RCC 7860 (cell line): ENCODE results near the gene PLIN5.

Source experiments
- DNase-seq: peaks from one replicate; pipeline ENCODE4 v3.0.0-alpha.2; 2015; ENCODE audit warnings: low spot score
- FAIRE-seq: peaks from 2 replicates; lab custom pipeline; 2012; peaks lifted over from hg19 to GRCh38; lab: Jason Lieb, UNC

The PLIN5 gene

DNA sequence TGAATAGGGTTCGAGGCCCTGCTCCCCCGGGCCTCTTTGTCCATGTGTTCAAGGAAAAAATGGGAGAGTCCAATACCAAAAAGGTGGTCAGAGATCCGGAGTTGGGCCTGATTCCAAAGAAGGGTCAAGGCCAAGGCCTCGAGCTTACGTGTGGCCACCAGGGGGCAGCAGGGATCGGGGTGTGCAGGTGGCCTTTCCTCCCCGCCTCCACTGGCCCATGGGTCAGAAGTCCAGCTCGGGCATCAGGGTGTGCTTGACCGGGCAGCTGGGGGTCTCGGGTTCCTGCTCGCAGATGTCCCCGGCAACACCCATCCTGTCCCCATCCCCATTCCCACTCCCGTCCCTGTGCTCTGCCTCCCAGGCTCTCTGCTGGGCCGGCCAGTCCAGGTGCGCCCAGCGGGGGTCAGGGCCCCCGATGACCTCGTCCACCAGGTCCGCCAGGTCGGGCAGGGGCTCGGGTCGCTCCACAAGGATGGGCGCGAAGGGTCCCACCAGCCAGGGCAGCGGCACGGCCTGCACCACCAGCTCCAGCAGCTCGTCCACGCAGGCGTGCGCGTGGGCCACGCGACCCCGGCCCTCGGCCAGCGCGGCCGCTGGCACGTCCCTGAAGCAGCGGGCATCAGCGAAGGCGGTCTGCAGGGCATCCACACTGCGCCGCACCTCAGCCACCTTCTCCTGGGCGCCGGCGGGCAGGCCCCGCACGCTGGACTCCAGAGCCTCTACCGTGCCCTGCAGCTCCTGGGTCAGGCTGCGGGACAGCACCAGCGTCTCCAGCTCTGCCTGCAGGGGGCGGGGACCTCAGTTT lies 11.5 kb downstream of the PLIN5 start:
- no peak for FAIRE-seq
- peak; percentile 13 for DNase-seq

DNA sequence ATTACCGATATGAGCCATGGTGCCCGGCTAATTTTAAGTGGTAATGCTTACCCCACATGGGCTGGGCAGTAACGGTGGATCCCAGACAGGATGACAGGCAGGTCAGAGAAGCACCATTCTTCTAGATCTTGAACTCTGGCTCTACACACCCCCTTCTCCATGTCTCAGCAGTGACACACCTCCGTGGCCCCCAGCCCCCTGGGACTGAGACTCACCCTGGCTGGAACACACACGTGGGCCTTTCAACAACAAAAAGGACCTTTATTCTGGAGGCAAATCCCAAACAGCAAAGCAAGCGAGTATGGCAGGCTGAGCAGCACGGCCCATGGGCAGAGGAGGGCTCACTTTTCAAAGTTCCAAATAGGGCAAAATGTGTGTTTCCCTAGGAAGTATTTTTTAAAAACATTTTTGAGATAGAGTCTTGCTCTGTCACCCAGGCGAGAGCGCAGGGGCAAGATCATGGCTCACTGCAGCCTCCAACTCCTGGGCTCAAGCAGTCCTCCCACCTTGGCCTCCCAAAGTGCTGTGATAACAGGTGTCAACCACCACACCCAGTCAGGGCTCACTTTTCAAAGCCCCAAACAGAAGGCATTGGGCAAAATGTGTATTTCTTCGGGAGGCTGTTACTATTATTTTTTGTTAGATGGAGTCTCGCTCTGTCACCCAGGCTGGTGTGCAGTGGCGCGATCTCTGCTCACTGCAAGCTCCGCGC lies 12.6 kb downstream of the PLIN5 start:
- FAIRE-seq (no peak), DNase-seq (no peak)

DNA sequence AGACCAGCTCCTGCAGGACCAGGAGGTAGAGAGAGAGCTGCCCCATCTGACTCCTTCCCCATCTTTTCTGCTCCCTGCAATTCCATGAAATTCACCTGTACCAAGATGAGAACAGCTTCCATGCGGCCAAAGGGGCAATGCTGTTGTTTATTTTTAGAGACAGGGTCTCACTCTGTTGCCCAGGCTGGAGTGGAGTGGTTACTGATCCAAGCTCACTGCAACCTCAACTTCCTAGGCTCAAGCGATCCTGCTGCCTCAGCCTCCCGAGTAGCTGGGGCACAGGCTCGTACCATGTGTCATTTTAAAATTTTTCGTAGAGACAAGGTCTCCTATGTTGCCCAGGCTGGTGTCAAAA lies 13.2 kb downstream of the PLIN5 start:
- DNase-seq (no peak), FAIRE-seq (no peak)

DNA sequence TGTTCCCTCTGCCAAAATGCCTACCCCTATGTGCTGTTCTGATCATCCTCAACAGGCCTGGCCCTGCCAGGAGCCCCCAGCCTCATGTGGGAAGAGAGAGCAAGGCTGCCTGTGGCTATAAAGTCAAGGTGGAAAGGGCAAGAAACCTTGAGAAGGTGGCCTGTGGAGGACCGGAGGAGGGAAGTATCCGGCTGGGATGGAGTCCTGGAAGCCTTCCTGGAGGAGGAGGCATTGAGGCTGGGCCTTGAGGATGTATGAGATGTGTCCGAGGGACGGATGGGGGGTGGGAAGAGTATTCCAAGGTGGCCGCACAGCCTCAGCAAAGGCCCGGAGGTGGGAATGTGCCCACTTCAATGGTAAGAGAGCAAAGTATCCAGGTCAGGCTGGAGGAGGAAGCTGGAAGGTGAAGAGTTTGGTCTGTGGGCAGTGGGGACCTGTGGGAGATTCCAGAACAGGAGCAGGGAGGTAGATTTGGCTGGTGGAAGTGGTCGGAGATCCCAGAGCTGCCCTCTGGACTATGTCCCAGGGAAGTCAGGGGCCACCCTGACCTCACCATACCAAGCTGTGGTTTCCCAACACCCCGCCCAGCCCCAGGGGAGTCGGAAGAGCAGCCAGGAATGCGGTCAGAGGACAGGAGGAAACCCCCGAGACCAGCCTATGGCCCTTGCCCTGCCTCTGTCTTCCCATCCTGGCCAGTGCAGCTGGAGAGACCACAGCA lies 13.7 kb downstream of the PLIN5 start:
- no peak for FAIRE-seq
- peak; percentile 31 for DNase-seq

DNA sequence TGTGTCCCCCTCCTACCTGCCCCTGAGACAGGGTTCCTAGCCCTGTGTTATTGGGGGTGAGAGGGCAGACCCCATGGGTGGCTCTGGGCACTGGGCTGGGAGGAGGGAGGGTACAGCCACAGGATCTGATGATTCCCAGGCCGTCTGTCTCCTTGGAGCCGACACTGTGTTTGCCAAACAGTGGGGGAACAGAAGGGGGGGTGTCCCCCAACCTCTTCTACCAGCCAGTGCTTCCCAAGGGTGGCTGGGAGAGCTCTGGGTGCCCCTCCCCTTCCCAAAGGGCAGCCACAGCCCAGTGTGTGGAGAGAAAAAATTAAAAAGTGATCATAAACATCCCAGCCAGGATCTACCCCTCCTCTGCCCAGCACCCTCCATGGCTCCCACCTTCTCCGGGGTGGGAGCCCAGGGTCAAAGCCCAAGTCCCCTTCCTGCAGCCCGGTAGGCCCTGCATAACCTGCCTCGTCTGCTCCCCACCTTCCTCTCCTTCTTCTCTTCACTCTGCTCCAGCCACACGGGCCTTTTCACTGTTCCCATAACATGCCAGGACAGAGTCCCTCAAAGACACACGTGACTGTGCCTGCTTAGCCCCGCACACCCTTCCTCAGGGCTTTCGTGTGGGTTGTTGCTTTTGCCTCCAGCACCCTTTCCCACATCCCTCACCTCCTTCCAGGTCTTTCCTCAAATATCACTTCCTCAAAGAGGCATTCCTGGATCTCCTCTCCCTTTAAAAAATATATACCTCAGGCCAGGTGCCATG lies 15.3 kb downstream of the PLIN5 start:
- DNase-seq (no peak), FAIRE-seq (no peak)

DNA sequence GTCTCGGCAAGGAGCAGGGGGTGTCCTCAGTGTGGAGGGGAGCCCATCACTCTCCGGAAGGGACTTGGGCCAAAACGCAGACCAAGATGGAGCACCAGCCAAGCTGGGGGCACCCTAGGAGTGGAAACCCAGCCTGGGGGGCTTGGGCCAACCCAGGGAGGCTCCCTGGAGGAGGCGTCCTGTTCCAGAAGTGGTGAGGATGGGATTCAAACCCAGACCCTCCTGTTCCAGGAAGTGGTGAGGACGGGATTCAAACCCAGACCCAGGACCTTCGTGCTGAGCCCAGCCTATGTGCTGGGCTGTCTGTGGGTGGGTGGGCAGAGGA lies 15.9 kb downstream of the PLIN5 start:
- FAIRE-seq: no peak

DNA sequence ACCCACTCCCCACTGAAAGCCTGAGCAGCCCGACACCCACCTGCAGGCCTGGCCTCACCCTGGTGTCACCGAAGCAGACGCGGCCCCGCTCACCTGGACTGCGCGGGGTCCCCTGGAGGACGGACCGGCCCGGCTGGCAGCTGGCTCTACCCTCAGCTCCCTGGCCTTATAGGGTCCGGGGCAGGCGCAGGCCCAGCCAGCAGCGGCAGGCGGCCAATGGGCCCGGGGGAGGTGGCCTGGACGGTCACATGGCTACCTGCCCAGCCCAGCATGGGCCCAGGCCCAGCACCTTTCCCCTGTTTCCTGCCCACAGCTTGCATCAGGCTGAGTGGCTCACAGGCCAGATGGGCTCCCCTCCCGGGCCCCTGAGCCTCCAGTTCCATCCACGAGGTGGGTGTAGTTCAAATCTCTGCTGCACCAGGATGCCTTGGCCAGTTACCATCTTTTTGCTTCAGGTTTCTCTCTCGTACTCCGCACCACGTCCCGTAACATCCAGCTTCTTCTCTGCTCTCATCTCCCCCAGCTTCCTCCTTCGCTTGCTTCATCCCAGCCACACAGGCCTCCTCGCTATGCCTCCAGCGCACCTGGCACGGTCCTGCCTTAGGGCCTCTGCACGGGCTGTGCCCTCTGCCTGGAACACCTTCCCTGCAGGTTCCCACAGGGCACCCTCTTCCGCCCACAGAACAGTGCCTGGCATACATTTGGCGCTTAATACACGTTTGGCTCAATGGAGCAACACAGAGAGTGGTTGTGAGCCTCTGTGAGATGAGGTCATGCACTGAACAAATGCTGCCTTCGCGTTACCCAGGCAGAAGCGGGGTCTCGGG lies 16.5 kb downstream of the PLIN5 start, which contains the start of gene PLIN4:
Gene PLIN4 (minus strand): TSS at position 142 of the 827 bp plus-strand sequence. CDS start 214 bp downstream, outside the sequence.
- no peak for DNase-seq
- FAIRE-seq: no peak

More for the DNA sequence above, 15.9 kb downstream of the PLIN5 start:
- no peak for DNase-seq

DNA sequence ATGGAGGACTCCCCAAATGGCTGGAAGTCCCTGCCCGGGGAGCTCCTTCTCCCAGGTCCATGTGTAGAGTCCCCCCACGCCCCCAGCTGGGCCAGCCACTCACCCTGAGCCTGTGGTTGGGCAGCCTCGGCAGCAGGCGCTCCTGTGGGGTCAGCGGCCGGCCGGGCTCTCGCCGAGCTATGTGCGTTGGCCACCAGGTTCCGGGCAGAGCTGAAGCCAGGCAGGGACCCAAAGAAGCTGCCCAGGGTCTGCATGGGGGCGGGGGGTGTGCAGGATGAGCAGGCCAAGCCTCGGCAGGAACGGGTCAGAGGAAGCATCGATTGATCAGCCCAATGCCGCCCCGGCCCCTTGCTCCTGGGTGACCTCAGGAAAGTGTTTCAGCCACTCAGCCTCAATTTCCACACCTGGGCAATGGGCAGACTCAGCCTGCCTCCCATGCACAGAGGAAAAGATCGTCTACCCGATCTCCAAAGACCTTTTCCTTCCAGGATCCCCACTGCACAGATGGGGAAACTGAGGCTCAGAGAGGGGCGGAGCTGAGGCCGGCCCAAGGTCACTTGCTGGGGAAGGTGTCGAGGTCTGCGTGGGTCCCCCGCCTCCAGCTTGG lies 17.5 kb downstream of the PLIN5 start:
- no peak for DNase-seq
- no peak for FAIRE-seq

DNA sequence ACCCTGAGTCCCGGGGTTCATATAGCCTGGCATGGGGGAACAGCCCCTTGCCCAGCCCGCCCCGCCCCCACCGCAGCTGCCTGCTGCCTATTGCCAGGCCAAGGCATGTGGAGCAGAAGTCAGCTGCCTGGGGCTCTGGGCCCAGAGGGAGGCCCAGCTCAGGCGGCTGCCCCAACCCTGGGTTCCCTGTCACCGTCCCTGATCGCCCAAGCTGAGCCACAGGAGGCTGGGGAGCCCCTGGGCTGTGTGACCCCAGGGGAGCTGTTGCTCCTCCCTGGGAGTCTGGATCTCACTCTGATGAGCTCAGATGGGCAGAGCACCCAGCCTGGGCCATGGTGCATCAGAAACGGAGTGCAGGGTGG lies 18.1 kb downstream of the PLIN5 start:
- FAIRE-seq (no peak), DNase-seq (no peak)

DNA sequence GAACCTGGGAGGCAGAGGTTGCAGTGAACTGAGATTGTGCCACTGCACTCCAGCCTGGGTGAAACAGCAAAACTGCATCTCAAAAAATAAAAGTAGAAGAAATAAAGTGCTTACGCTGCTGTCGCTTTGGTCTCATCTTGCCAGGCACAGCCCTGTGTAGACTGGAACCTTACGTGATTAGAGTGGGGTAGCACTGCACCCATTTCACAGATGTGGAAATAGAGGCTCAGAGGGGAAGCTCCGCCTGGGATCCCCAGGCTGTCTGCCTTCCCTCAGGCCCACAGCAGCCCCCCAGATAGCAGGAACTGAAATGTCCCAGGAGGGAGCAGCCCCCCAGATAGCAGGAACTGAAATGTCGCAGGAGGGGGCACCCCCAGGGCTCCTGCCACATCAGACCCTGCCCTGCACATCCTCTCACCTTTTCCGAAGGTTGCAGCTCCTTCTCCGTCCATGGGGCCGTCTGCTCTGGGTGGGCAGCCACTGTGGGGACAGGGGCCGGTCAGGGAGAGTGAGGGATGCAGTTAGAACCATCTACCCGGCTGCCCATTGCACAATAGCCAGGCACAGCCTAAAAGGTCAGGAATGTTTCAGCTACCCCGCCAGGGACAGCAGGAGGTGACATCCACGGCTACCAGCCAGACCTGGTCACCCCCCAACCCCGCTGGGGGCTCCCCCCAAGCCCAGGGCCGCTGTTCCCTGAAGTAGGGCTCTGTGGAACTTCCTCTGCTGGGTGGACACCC lies 18.7 kb downstream of the PLIN5 start:
- FAIRE-seq (no peak), DNase-seq (no peak)

DNA sequence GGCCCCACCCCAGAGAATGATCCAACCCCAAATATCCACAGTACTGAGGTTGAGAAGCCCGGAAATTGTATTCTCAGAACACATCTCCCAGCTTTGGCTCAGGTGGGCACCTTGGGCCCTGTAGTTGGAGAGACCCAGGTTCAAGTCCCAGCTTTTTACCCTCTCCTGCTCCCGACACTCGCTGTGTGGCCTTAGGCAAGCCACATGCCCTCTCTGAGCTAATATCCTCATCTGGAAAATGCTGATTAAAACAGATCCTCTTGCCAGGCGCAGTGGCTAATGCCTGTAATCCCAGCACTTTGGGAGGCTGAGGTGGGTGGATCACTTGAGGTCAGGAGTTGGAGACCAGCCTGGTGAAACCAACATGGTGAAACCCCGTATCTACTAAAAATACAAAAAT lies 19.3 kb downstream of the PLIN5 start:
- FAIRE-seq: no peak
- DNase-seq: no peak

DNA sequence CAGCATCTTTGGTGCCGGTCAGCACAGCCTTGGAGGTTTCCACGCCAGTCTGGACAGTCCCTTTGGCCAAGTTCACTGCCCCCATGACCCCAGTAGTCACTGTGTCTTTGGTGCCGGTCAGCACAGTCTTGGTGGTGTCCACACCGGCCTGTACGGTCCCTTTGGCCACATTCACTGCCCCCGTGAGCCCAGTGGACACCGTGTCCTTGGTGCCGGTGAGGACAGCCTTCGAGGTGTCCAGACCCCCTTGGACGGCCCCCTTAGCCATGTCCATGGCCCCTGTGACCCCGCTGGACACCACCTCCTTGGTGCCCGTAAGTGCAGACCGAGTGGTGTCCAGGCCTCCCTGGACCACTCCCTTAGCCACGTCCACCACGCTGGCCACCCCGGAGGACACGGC lies 21.8 kb downstream of the PLIN5 start:
- FAIRE-seq (no peak), DNase-seq (no peak)

DNA sequence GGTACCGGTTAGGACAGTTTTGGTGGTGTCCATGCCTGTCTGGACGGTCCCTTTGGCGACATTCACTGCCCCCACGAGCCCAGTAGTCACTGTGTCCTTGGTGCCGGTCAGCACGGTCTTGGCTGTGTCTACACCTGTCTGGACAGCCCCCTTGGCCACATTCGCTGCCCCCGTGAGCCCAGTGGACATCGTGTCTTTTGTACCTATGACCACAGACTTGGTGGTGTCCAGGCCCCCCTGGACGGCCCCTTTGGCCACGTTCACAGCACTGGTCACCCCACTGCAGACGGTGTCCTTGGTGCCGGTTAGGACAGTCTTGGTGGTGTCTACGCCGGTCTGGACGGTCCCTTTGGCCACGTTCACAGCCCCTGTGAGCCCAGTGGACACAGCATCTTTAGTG lies 23.0 kb downstream of the PLIN5 start:
- DNase-seq (no peak), FAIRE-seq (no peak)

DNA sequence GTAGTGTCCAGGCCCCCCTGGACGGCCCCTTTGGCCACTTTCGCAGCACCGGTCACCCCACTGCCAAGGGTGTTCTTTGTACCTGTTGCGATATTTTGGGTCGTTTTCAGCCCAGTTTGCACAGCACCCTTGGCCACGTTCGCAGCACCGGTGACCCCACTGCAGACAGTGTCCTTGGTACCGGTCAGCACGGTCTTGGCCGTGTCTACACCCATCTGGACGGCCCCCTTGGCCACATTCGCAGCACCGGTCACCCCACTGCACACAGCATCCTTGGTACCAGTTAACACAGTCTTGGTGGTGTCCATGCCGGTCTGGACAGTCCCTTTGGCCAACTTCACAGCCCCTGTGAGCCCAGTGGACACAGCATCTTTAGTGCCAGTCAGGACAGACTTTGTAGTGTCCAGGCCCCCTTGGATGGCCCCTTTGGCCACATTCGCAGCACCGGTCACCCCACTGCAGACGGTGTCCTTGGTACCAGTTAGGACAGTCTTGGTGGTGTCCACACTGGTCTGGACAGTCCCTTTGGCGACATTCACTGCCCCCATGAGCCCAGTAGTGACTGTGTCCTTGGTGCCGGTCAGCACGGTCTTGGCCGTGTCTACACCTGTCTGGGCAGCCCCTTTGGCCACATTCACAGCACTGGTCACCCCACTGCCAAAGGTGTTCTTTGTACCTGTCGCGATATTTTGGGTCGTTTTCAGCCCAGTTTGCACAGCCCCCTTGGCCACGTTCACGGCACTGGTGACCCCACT lies 23.5 kb downstream of the PLIN5 start:
- DNase-seq (no peak), FAIRE-seq (no peak)

DNA sequence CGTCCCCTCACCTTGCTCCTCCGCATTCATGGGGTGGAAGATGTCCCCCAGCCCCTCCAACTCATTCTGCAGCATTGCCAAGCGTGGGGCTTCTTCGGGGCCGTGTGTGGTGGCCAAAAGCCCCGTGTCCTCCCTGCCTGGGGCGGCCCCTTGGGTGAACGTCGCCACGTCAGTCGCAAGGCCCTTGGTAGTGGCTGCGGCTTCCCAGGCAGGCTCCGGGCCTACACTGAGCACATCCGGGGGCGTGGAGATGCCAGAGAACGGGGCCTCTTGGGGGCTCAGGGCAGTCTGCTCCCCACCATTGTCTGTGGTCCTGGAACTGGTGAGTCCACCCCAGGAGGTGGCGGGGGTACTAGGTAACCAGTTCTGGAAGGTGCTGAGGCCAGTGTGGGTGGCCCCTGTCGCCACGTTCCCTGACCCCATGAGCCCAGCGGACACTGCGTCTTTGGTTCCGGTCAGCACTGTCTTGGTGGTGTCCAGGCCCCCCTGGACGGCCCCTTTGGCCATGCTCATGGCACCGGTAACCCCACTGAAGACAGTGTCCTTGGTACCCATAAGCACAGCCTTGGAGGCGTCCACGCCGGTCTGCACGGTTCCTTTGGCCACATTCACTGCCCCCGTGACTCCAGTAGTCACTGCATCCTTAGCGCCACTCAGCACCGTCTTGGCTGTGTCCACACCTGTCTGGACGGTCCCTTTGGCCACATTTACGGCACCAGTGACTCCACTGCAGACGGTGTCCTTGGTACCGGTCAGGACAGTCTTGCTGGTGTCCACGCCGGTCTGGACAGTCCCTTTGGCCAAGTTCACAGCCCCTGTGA lies 24.4 kb downstream of the PLIN5 start:
- DNase-seq: no peak
- no peak for FAIRE-seq

DNA sequence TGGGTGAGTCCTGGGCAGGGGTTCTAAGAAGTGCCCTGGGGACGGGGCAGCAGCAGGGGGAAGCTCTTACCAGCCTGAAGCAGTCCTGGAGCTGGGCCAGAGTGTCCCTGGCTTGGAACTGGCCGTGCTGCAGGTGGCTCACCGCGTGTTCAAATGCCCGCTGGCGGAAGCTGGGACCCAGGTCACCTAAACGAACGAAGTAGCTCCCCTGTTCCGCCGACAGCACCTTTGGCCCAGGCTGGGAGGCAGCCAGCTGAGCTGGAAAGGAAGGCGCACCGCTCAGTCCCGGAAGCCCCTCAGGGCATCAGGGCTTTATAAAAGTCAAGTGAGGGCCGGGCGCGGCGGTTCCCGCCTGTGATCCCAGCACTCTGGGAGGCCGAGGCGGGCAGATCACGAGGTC lies 26.3 kb downstream of the PLIN5 start:
- no peak for DNase-seq
- FAIRE-seq: no peak

DNA sequence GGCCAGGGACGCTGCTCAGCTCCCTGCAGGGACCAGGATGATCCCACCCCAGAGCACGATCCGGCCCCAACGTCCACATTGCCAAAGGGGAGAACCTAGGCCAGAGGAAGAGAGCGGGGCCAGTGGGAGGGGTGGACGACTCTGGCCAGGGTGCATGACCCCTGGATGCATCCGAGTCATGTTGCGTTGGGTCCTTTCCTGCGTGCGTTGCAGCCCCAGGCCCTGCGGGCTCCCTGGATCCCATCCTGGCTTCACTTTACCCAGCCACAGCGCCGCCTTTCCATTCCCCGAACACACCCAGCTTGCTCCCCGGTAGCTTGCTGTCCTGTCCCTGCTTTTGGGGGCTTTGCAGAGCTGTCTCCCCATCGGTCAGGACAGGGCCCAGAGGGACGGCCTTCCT lies 27.2 kb downstream of the PLIN5 start:
- DNase-seq (no peak), FAIRE-seq (no peak)

DNA sequence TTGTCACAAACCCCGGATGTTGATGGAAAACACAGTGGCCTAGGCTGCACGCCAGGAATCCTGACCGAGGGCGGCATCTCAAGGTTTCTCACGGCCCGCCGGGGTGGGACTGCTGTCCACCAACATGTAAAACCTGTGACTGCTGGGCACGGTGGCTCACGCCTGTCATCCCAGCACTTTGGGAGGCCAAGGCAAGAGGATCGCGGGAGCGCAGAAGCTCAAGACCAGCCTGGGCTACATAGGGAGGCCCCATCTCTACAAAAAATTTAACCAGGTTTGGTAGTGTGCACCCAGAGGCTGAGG lies 27.9 kb downstream of the PLIN5 start:
- FAIRE-seq (no peak), DNase-seq (no peak)
